ENCODE data around the gene ISM2.

DNA sequence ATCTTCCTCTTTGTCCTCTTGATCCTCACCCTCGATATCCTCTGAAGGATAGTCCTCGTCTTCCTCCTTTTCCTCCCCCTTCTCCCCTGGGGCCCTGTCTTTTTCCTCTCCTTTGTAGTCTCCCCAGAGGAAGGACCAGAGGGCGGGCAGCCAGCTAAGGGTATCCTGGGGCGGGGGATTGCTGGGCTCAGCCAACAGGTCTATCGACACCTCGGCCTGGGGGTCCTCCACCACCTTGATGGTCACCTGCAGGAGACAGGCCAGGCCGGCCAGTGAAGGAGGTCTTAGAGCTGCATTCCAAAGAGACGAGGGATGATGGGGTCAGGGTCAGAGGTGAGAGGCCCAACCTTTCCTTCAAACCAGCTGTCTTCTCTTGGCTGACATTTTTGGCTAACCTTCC, 16.2 kb downstream of the ISM2 start:
- no peak for TF ChIP-seq POLR2AphosphoS5 (IDR thresholded peaks at IDR 0.05; ENCODE audit: insufficient read depth in 1 of 2, low read depth in 1 of 2)
- TF ChIP-seq, protein P1, sequence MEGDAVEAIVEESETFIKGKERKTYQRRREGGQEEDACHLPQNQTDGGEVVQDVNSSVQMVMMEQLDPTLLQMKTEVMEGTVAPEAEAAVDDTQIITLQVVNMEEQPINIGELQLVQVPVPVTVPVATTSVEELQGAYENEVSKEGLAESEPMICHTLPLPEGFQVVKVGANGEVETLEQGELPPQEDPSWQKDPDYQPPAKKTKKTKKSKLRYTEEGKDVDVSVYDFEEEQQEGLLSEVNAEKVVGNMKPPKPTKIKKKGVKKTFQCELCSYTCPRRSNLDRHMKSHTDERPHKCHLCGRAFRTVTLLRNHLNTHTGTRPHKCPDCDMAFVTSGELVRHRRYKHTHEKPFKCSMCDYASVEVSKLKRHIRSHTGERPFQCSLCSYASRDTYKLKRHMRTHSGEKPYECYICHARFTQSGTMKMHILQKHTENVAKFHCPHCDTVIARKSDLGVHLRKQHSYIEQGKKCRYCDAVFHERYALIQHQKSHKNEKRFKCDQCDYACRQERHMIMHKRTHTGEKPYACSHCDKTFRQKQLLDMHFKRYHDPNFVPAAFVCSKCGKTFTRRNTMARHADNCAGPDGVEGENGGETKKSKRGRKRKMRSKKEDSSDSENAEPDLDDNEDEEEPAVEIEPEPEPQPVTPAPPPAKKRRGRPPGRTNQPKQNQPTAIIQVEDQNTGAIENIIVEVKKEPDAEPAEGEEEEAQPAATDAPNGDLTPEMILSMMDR (IDR thresholded peaks at IDR 0.05): no peak
